Stomach (tissue), 9 donors: Measurements from ENCODE around the gene SPNS2. TPM values are rescaled to one million over a fixed set of nuclear protein-coding genes. Genes with fewer than 3 reads are reported as not detected.

Experiments used
- DNase-seq, 2 donors: peaks; one replicate each; pipeline versions ENCODE4 v3.0.0 to v3.0.0-alpha.2; 2013 to 2019
- H3K27ac ChIP-seq, 5 donors: fragments of 200-600 bp in 4 of 5; sonication (generic) in 4 of 5; one replicate each; pipeline ENCODE4 v1.5.1; 2013 to 2019; ENCODE audit warnings: mild to moderate bottlenecking in 1 of 5, moderate library complexity in 1 of 5
- H3K27me3 ChIP-seq, 3 donors: fragments of 200-600 bp; sonication (generic); one replicate each; pipeline ENCODE4 v1.5.1; 2017 to 2019; ENCODE audit warnings: mixed run types in 1 of 3
- H3K36me3 ChIP-seq, 4 donors: fragments of 200-600 bp; sonication (generic); 1 replicate in 3 of 4; 2 replicates in 1 of 4; pipeline ENCODE4 v1.5.1; 2016 to 2019
- H3K4me1 ChIP-seq, 4 donors: fragments of 200-600 bp; sonication (generic); one replicate each; pipeline ENCODE4 v1.5.1; 2016 to 2019
- H3K4me3 ChIP-seq, 4 donors: fragments of 200-600 bp; sonication (generic) in 3 of 4; one replicate each; pipeline ENCODE4 v1.5.1; 2016 to 2019; ENCODE audit warnings: mild to moderate bottlenecking in 1 of 4
- H3K9me3 ChIP-seq, 4 donors: fragments of 200-600 bp; sonication (generic); one replicate each; pipeline ENCODE4 v1.5.1; 2016 to 2019
- EP300 ChIP-seq: sonication (generic); formaldehyde crosslinking; IDR thresholded peaks from one replicate; pipeline ENCODE4 v1.6.1; 2017; ENCODE audit warnings: antibody characterized with exemption
- POLR2A ChIP-seq, 4 donors: fragments of 450-650 bp; IDR thresholded peaks; one replicate each; pipeline ENCODE4 v1.6.1; 2016; ENCODE audit warnings: antibody characterized with exemption in 4 of 4, control low read depth in 2 of 4, mild to moderate bottlenecking in 1 of 4, moderate library complexity in 1 of 4
- POLR2AphosphoS5 ChIP-seq, 3 donors: sonication (generic); formaldehyde crosslinking; IDR thresholded peaks; one replicate each; pipeline ENCODE4 v1.6.1; 2016; ENCODE audit warnings: antibody characterized with exemption in 3 of 3
- WGBS, 5 donors: extraction: QIAGEN DNeasy Blood & Tissue Kit in 3 of 5; methylation state at CpG; one replicate each; pipeline versions ENCODE4 v1.1.5 to v1.1.7; 2013 to 2018; 5-methylcytosine and 5-hydroxymethylcytosine counted together
- intact Hi-C: fragments of 100-400 bp; cut with DNase I; formaldehyde crosslinking; loops from one replicate; pipeline ENCODE4 v1.15.1; 2023; ENCODE audit warnings: low total_unique reads
- polyA plus RNA-seq, 3 donors: library from polyadenylated mRNA; stranded (reverse); fragments of 200-250 nt; gene quantifications; one replicate each; pipeline ENCODE4 v1.2.3, GENCODE V29; 2013
- total RNA-seq, 5 donors: library from RNA; depleted of rRNA; stranded (reverse); fragments of >200 nt; gene quantifications; one replicate each; pipeline versions ENCODE4 v1.1.0 to v1.2.3, GENCODE V29; 2014 to 2016
- TF ChIP-seq, protein P1 (sequence below), 7 experiments: fragments of 450-650 bp in 4 of 7; fragments of 200-600 bp in 3 of 7; sonication (generic) in 3 of 7; IDR thresholded peaks; one replicate each; pipeline ENCODE4 v1.5.1; 2016 to 2019; ENCODE audit warnings: antibody characterized with exemption in 7 of 7, control low read depth in 2 of 7, mild to moderate bottlenecking in 1 of 7
- donor health status: healthy with polysubstance abuse.
- donor health status: Bipolar disorder and iron deficiency.
- donor health status: healthy.

SPNS2 gene
- total and polyA plus RNA-seq, 8 donors, result 4.1 to 67.7 (median 24.3) TPM

DNA sequence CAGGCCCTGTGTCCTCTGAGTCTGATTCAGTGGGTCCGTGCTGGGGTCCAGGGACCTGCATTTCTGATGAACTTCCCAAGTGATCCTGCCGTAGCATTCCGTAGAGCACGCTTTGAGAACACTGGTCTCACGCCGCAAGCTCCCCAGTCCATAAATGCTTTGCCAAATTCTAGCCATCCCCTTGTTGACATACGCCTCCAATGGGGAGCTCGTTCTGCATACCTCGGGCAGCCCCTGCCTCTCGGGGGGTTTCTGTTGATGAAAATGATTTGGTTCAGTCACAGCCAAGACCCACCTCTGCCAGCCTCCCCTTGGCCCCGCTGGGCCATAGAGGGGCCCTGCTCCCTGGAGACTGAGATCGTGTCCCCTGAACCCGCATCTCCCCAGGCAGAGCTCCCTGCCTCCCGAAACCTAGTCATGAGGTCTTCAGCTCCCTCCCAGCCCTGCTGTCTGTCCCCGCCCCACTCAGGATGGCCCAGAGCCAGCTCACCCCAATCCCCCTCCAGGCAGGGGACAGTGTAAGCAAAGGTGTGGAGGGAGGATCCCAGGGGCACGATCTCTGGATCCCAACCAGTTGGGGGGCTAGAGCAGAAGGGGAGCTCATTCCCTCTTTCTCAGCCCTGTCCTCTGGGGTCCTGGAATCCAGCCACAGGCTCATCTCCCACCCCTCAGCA, 16.2 kb upstream of the SPNS2 start:
- Histone ChIP-seq H3K4me1 (peaks cover 27 to 65% (median 43%) of the 10 kb centered on the region in 4 donors), H3K27me3 (no peaks in the 10 kb centered on the region), H3K4me3 (peak overlapping the region in 3 of 4 donors; percentile 3 to 13 (median 6)), H3K27ac (peak overlapping the region; percentile 77 to 95 (median 92)), H3K36me3 (no peaks in the 10 kb centered on the region), H3K9me3 (no peaks in the 10 kb centered on the region)
- intact Hi-C loops, result no loop called here
- TF ChIP-seq POLR2A (IDR thresholded peaks at IDR 0.05), result no peak
- TF ChIP-seq, protein P1, sequence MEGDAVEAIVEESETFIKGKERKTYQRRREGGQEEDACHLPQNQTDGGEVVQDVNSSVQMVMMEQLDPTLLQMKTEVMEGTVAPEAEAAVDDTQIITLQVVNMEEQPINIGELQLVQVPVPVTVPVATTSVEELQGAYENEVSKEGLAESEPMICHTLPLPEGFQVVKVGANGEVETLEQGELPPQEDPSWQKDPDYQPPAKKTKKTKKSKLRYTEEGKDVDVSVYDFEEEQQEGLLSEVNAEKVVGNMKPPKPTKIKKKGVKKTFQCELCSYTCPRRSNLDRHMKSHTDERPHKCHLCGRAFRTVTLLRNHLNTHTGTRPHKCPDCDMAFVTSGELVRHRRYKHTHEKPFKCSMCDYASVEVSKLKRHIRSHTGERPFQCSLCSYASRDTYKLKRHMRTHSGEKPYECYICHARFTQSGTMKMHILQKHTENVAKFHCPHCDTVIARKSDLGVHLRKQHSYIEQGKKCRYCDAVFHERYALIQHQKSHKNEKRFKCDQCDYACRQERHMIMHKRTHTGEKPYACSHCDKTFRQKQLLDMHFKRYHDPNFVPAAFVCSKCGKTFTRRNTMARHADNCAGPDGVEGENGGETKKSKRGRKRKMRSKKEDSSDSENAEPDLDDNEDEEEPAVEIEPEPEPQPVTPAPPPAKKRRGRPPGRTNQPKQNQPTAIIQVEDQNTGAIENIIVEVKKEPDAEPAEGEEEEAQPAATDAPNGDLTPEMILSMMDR (IDR thresholded peaks at IDR 0.05), result no peak
- no peak for TF ChIP-seq EP300
- TF ChIP-seq POLR2AphosphoS5 (IDR thresholded peaks at IDR 0.05), result no peak
- DNase-seq, result peak; percentile 49 to 56
- WGBS, 5 donors, result 59 to 73% (median 72%) methylated on average over 16 of the region's 16 CpGs

DNA sequence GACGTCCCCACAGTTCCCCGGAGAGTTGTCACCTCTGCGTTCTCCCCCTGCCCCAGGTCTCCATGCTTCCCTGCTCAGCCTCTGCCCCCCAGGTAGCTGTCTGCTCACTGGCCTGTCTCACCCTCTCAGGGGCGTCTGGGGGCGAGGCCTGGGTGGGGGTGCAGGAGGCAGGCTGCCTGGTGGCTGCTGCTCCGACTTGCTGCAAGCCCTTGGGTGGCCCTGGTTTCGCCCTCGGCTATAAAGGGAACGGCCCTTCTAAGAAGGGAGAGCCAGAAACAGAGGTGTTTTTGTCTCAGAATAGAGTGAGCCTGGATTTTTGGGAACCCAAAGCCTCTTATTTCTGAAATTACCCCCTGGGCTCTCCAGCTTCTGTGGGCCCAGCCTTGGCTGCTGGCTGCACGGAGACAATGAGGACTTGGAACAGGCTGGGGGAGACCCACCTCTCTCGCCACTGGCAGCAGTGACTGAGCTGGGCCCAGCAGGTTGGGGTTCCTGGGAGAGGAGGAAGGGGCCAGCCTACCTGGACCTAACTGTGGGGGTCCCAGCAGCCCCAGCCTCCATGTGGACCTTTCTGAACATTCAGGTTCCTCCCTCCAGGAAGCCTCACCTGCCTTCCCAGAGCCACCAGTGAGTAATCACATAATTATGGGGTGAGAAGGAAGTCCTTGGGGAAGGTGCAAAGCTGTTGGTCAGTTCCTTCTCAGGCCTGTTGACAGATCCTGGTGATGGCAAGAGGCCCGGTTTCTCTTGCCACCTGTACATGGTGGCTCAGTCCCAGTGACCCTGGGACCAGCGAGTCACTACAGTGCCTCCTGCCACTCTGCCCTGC, 15.5 kb upstream of the SPNS2 start:
- H3K27me3 ChIP-seq, result no peaks in the 10 kb centered on the region
- peak overlapping the region in 1 of 4 donors; percentile 13 for H3K4me3 ChIP-seq
- H3K36me3 ChIP-seq, result no peaks in the 10 kb centered on the region
- WGBS, 5 donors, result 30 to 59% (median 43%) methylated on average over 10 to 13 of the region's 13 CpGs
- DNase-seq, result peak; percentile 85 to 93
- H3K9me3 ChIP-seq, result no peaks in the 10 kb centered on the region
- TF ChIP-seq POLR2A (IDR thresholded peaks at IDR 0.05) (peak in 1 of 4 donors; percentile 50), EP300 (no peak), POLR2AphosphoS5 (IDR thresholded peaks at IDR 0.05) (peak in 2 of 3 donors; percentile 93 to 94)
- H3K4me1 ChIP-seq, result peaks cover 27 to 63% (median 41%) of the 10 kb centered on the region in 4 donors
- intact Hi-C loops, result no loop called here
- peak overlapping the region; percentile 77 to 95 (median 92) for H3K27ac ChIP-seq

DNA sequence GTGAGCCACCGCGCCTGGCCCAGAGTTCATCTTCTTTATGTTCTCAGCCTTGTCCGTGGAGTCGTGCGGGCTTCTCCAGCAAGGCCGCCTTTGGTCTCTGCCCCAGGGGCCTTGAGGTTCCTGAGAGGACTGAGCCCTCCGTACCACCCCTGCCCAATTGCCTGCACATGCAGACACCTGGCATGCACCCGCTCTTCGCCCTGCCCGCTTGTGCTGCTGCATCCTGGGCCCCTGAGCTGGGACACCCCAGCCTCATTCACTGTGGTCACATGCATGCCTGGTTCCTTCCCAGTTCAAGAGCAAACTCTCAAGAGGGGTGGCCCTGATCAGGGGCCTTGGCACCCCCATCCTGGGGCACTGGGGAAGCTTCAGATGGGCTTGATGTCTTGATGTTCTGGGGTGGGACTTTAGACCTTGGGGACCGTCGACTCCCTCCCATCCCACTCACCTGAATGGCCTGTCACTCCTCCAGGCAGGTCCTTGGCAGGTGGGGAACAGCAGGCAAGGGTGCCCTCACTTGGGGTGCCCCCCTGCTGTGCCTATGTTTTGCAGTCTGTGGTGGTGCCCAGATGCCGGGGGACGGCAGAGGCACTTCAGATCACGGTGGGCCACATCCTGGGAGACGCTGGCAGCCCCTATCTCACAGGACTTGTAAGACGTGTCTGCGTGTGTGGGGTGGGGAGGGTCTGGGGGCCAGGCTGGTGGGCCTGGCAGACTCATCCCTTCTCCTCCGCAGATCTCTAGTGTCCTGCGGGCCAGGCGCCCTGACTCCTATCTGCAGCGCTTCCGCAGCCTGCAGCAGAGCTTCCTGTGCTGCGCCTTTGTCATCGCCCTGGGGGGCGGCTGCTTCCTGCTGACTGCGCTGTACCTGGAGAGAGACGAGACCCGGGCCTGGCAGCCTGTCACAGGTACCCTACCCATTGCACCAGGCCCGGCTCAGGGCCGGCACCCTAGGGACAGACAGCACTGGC, 12.7 kb upstream of the SPNS2 start:
- Histone ChIP-seq H3K4me1 (peaks cover 13 to 41% (median 27%) of the 10 kb centered on the region in 4 donors), H3K4me3 (peak overlapping the region in 3 of 4 donors; percentile 1 to 12 (median 8)), H3K9me3 (no peaks in the 10 kb centered on the region), H3K27ac (peak overlapping the region in 3 of 5 donors; percentile 8 to 27 (median 20)), H3K27me3 (no peaks in the 10 kb centered on the region), H3K36me3 (no peaks in the 10 kb centered on the region)
- TF ChIP-seq EP300, result no peak
- TF ChIP-seq POLR2A (IDR thresholded peaks at IDR 0.05), result no peak
- WGBS, 5 donors, result 79 to 87% (median 84%) methylated on average over 18 to 31 of the region's 31 CpGs
- DNase-seq, result peak in 1 of 2 donors; percentile 43
- intact Hi-C loops, result no loop called here

DNA sequence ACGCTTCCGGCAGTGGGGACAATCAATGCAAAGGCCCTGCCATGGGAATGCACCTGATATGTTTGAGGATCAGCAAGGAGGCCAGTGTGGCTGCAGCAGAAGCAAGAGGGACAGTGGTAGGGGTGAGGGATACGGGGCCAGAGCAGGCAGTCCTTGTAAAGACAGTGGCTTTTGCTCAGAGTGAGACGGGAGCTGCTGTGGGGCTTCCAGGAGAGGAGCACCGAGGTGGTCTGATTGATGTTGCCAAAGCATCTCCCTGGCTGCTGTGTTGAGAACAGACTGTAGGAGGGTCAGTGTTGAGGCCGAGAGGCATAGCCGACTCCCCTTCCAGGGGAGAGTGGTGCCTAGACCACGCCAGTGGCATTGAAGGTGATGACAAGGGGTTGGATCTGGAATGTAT, 11.4 kb upstream of the SPNS2 start:
- TF ChIP-seq POLR2AphosphoS5 (IDR thresholded peaks at IDR 0.05) (no peak), EP300 (no peak), POLR2A (IDR thresholded peaks at IDR 0.05) (no peak)
- TF ChIP-seq, protein P1 (IDR thresholded peaks at IDR 0.05), result no peak
- 87 to 94% (median 90%) methylated on average over 6 to 8 of the region's 8 CpGs for WGBS, 5 donors
- Histone ChIP-seq H3K4me3 (no peak overlapping the region), H3K4me1 (peaks cover 4 to 27% (median 19%) of the 10 kb centered on the region in 4 donors), H3K27me3 (no peaks in the 10 kb centered on the region), H3K9me3 (no peaks in the 10 kb centered on the region), H3K27ac (no peak overlapping the region), H3K36me3 (no peaks in the 10 kb centered on the region)
- no peak for DNase-seq
- intact Hi-C loops, result no loop called here
